GM12878 (cell line): Measurements from ENCODE around the gene ANGPTL4. TPM values are rescaled to one million over a fixed set of nuclear protein-coding genes. Genes with fewer than 3 reads are reported as not detected.

Experiments
- ATF2 ChIP-seq: IDR thresholded peaks from 2 replicates; pipeline ENCODE4 v1.6.1; 2012; ENCODE audit warnings: low read length, inconsistent platforms
- DPF2 ChIP-seq: fragments of 450-650 bp; IDR thresholded peaks from 2 replicates; pipeline ENCODE4 v1.6.1; 2017; ENCODE audit warnings: mild to moderate bottlenecking
- EGR1 ChIP-seq, 2 experiments: IDR thresholded peaks; 1 replicate in 1 of 2; 2 replicates in 1 of 2; pipeline ENCODE4 v1.6.1; 2011 to 2012; ENCODE audit warnings: low read depth in 2 of 2, low read length in 2 of 2, borderline replicate concordance in 1 of 2, mild to moderate bottlenecking in 1 of 2, moderate library complexity in 1 of 2
- IKZF2 ChIP-seq, 2 experiments: fragments of 450-650 bp; IDR thresholded peaks; 2 replicates each; pipeline ENCODE4 v1.6.1; 2017; ENCODE audit warnings: mild to moderate bottlenecking in 2 of 2, moderate library complexity in 2 of 2
- LARP7 ChIP-seq: fragments of 450-650 bp; IDR thresholded peaks from 2 replicates; pipeline ENCODE4 v1.6.1; 2017; ENCODE audit warnings: mild to moderate bottlenecking
- NFYB ChIP-seq: IDR thresholded peaks from 2 replicates; pipeline ENCODE4 v1.6.1; 2011; ENCODE audit warnings: low read depth, mild to moderate bottlenecking, low read length, improper control_type of control experiment, moderate library complexity; ENCODE audit not compliant: insufficient read depth
- ZNF687 ChIP-seq: fragments of 450-650 bp; IDR thresholded peaks from 2 replicates; pipeline ENCODE4 v1.6.1; 2017; ENCODE audit warnings: mild to moderate bottlenecking, moderate library complexity
- polyA plus RNA-seq, 11 experiments: library from polyadenylated mRNA; depleted of rRNA in 4 of 11; unstranded in 6 of 11; stranded (reverse) in 5 of 11; fragments of >200 nt; fragmentation: Nextera tagmentation in 4 of 11; fragmentation: Illumina TruSeq in 1 of 11; extraction: Ambion mirVana in 4 of 11; extraction: Trizol in 1 of 11; gene quantifications; 1 replicate in 1 of 11; 2 replicates in 10 of 11; pipeline versions ENCODE4 v1.2.1 to v1.2.3, GENCODE V29; 2011 to 2016; ENCODE audit warnings: inconsistent platforms in 2 of 11, missing spikeins in 2 of 11, low read depth in 1 of 11
- total RNA-seq, 4 experiments: library from RNA; depleted of rRNA in 3 of 4; stranded (reverse); fragments of >200 nt in 3 of 4; fragmentation: Illumina TruSeq in 1 of 4; extraction: Trizol in 1 of 4; gene quantifications; 2 replicates each; pipeline versions ENCODE4 v1.2.1 to v1.2.3, GENCODE V29; 2013 to 2021
- TF ChIP-seq, protein P1 (sequence below): fragments of 450-650 bp; IDR thresholded peaks from 2 replicates; pipeline ENCODE4 v1.6.1; 2017; ENCODE audit warnings: low read depth, mild to moderate bottlenecking, moderate library complexity

The ANGPTL4 gene
- total and polyA plus RNA-seq, 10 of the 15 experiments (the other 5 are each of a cell fraction or from before 2014, with no cell fraction given), result 0.45 TPM; not detected in 9

- TF ChIP-seq IKZF2 (IDR thresholded peaks at IDR 0.05) (peak in 1 of 2 experiments; percentile 60; a peak in 1 of 4 replicates), EGR1 (IDR thresholded peaks at IDR 0.05; ENCODE audit: borderline replicate concordance in 1 of 2, low read depth in 2 of 2, low read length in 2 of 2) (peak in 1 of 2 experiments; percentile 42; a peak in 1 of 3 replicates), LARP7 (peak; percentile 100), ATF2 (peak; percentile 77), DPF2 (peak; percentile 100), ZNF687 (peak; percentile 54; the same call in 1 of the 2 replicates), NFYB (peak; percentile 99)
- TF ChIP-seq, protein P1, sequence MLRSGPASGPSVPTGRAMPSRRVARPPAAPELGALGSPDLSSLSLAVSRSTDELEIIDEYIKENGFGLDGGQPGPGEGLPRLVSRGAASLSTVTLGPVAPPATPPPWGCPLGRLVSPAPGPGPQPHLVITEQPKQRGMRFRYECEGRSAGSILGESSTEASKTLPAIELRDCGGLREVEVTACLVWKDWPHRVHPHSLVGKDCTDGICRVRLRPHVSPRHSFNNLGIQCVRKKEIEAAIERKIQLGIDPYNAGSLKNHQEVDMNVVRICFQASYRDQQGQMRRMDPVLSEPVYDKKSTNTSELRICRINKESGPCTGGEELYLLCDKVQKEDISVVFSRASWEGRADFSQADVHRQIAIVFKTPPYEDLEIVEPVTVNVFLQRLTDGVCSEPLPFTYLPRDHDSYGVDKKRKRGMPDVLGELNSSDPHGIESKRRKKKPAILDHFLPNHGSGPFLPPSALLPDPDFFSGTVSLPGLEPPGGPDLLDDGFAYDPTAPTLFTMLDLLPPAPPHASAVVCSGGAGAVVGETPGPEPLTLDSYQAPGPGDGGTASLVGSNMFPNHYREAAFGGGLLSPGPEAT, result peak; percentile 59; the same call in 1 of the 2 replicates
- TF ChIP-seq, all 136 proteins: peak for 67
Measured at GRCh38 chr19:8389891-8390616, 26.1 kb downstream of the ANGPTL4 start, which contains the start of gene RAB11B (continued).
